CD14-positive monocyte (primary cell): ENCODE results near the gene CENPX. TPM values are rescaled to one million over a fixed set of nuclear protein-coding genes. Genes with fewer than 3 reads are reported as not detected.

Experiments
- DNase-seq, 3 donors: peaks; one replicate each; pipeline ENCODE4 v3.0.0-alpha.2; 2011 to 2022
- H2AFZ ChIP-seq: 2 replicates; pipeline ENCODE4 v1.6.0; 2012; ENCODE audit warnings: mild to moderate bottlenecking, low read depth, low read length, inconsistent platforms; ENCODE audit not compliant: insufficient read depth, poor library complexity, severe bottlenecking
- H3K27ac ChIP-seq, 2 donors: 1 replicate in 1 of 2; 2 replicates in 1 of 2; pipeline ENCODE4 v1.5.1; 2012 to 2013; ENCODE audit warnings: low read length in 2 of 2, control low read depth in 1 of 2, inconsistent platforms in 1 of 2, low read depth in 1 of 2, mild to moderate bottlenecking in 1 of 2
- H3K27me3 ChIP-seq, 2 donors: one replicate each; pipeline versions ENCODE4 v1.6.0 to v1.6.1; 2011 to 2013; ENCODE audit warnings: low read length in 2 of 2; ENCODE audit not compliant: control insufficient read depth in 2 of 2, insufficient read depth in 2 of 2
- H3K36me3 ChIP-seq, 2 donors: replicated peaks in 1 of 2; 1 replicate in 1 of 2; 2 replicates in 1 of 2; pipeline versions ENCODE4 v1.5.1 to v1.6.1; 2012 to 2013; ENCODE audit warnings: low read length in 2 of 2, control low read depth in 1 of 2, inconsistent platforms in 1 of 2, mild to moderate bottlenecking in 1 of 2; ENCODE audit not compliant: insufficient read depth in 2 of 2, control insufficient read depth in 1 of 2
- H3K4me1 ChIP-seq, 2 donors: 1 replicate in 1 of 2; 2 replicates in 1 of 2; pipeline versions ENCODE4 v1.5.1 to v1.6.1; 2012 to 2013; ENCODE audit warnings: low read length in 2 of 2, control low read depth in 1 of 2, inconsistent platforms in 1 of 2, mild to moderate bottlenecking in 1 of 2, moderate library complexity in 1 of 2; ENCODE audit not compliant: insufficient read depth in 2 of 2, control insufficient read depth in 1 of 2
- H3K4me2 ChIP-seq: replicated peaks from 2 replicates; pipeline ENCODE3; 2012; ENCODE audit warnings: low read length, moderate library complexity, mild to moderate bottlenecking; ENCODE audit not compliant: poor library complexity, severe bottlenecking; ENCODE audit errors: extremely low read depth
- H3K4me3 ChIP-seq, 3 experiments: fragments of 200-600 bp in 1 of 3; sonication (generic) in 1 of 3; replicated peaks in 1 of 3; 1 replicate in 2 of 3; 2 replicates in 1 of 3; pipeline ENCODE4 v1.5.1; 2011 to 2013; ENCODE audit warnings: low read length in 3 of 3, mild to moderate bottlenecking in 3 of 3, control low read depth in 2 of 3, low read depth in 2 of 3, inconsistent platforms in 1 of 3, moderate library complexity in 1 of 3
- H3K79me2 ChIP-seq: 2 replicates; pipeline ENCODE4 v1.6.0; 2012; ENCODE audit warnings: mild to moderate bottlenecking, control low read depth, inconsistent platforms, low read length, moderate library complexity; ENCODE audit not compliant: insufficient read depth
- H3K9ac ChIP-seq: 2 replicates; pipeline ENCODE4 v1.6.0; 2017; ENCODE audit warnings: low read length, mild to moderate bottlenecking; ENCODE audit not compliant: insufficient read depth, poor library complexity, severe bottlenecking
- H3K9me3 ChIP-seq, 2 donors: replicated peaks in 1 of 2; 1 replicate in 1 of 2; 2 replicates in 1 of 2; pipeline versions ENCODE4 v1.5.1 to v1.6.1; 2012 to 2013; ENCODE audit warnings: low read length in 2 of 2, control low read depth in 1 of 2; ENCODE audit not compliant: control insufficient read depth in 1 of 2, insufficient read depth in 1 of 2
- H4K20me1 ChIP-seq: 2 replicates; pipeline ENCODE4 v1.6.0; 2012; ENCODE audit warnings: mild to moderate bottlenecking, low read length, control low read depth, moderate library complexity; ENCODE audit not compliant: insufficient read depth
- H3K27ac Mint-ChIP-seq, 7 donors: one replicate each; pipeline ENCODE4 v1.8.0; 2020; ENCODE audit warnings: mild to moderate bottlenecking in 7 of 7, mixed read lengths in 7 of 7, moderate library complexity in 6 of 7, inconsistent platforms in 2 of 7
- H3K27me3 Mint-ChIP-seq, 3 donors: one replicate each; pipeline ENCODE4 v1.8.0; 2021 to 2022; ENCODE audit warnings: low read depth in 3 of 3, mild to moderate bottlenecking in 3 of 3, mixed read lengths in 3 of 3, moderate library complexity in 3 of 3, inconsistent platforms in 1 of 3
- H3K36me3 Mint-ChIP-seq, 2 donors: one replicate each; pipeline ENCODE4 v1.8.0; 2020; ENCODE audit warnings: mixed read lengths in 2 of 2, inconsistent platforms in 1 of 2, mild to moderate bottlenecking in 1 of 2
- H3K4me1 Mint-ChIP-seq: one replicate; pipeline ENCODE4 v1.8.0; 2020; ENCODE audit warnings: mild to moderate bottlenecking, mixed read lengths
- H3K4me3 Mint-ChIP-seq, 2 donors: one replicate each; pipeline ENCODE4 v1.8.0; 2020; ENCODE audit warnings: mild to moderate bottlenecking in 2 of 2, mixed read lengths in 2 of 2, moderate library complexity in 1 of 2
- H3K9me3 Mint-ChIP-seq, 7 donors: one replicate each; pipeline ENCODE4 v1.8.0; 2020 to 2022; ENCODE audit warnings: mixed read lengths in 7 of 7, mild to moderate bottlenecking in 6 of 7, moderate library complexity in 6 of 7, inconsistent platforms in 2 of 7
- WGBS: methylation state at CpG from one replicate; pipeline ENCODE4 v1.1.5; 2013; ENCODE audit warnings: missing lambda C conversion rate; ENCODE audit not compliant: insufficient coverage; 5-methylcytosine and 5-hydroxymethylcytosine counted together
- intact Hi-C, 2 donors: fragments of 100-400 bp; cut with micrococcal nuclease; formaldehyde crosslinking; loops; one replicate each; pipeline versions ENCODE4 v1.15.0 to v1.15.1; 2023
- polyA plus RNA-seq, 3 donors: library from polyadenylated mRNA; depleted of rRNA in 1 of 3; unstranded in 2 of 3; stranded (reverse) in 1 of 3; fragments of 300-500 nt in 2 of 3; fragments of >200 nt in 1 of 3; fragmentation: Illumina TruSeq in 2 of 3; gene quantifications; 1 replicate in 2 of 3; 2 replicates in 1 of 3; pipeline ENCODE4 v1.2.3, GENCODE V29; 2012 to 2021
- TF ChIP-seq, protein P1 (sequence below): fragments of 200-600 bp; IDR thresholded peaks from one replicate; pipeline ENCODE4 v1.8.0; 2022; ENCODE audit warnings: antibody characterized with exemption, mild to moderate bottlenecking

Gene CENPX
- polyA plus RNA-seq, 3 donors: 47.7 to 57.0 (median 55.9) TPM

DNA sequence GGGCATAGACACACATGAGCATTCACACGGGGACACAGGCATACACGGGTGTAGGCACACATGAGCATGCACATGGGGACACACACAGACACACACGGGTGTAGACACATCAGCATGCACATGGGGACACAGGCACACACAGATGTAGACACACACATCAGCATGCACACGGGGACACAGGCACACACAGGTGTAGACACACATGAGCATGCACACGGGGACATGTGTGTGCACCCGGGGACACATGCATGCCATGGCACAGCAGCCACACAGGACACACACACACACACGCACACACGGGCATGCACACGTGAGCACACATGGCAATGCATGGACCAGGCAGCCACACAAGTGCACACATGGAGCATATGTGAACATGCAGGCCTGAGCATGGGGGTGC lies 20.0 kb upstream of the CENPX start:
- Histone ChIP-seq H3K79me2 (no peaks in the 10 kb centered on the region), H3K4me2 (no peak overlapping the region), H3K4me3 (no peak overlapping the region), H3K36me3 (peaks cover 9 to 10% of the 10 kb centered on the region in 2 donors), H3K9me3 (no peaks in the 10 kb centered on the region), H3K4me1 (peaks cover 15 to 17% of the 10 kb centered on the region in 2 donors), H3K9ac (no peak overlapping the region), H2AFZ (no peak overlapping the region), H3K27ac (no peak overlapping the region), H3K27me3 (no peaks in the 10 kb centered on the region), H4K20me1 (no peaks in the 10 kb centered on the region)
- 95% methylated on average over 8 of the region's 9 CpGs for WGBS
- intact Hi-C loops: no loop called here
- Mint-ChIP-seq H3K27me3 (peaks cover 1 to 6% (median 4%) of the 10 kb centered on the region in 3 donors), H3K4me1 (peaks cover 19% of the 10 kb centered on the region), H3K36me3 (peaks cover 10 to 11% of the 10 kb centered on the region in 2 donors), H3K9me3 (peaks cover 0 to 2% (median 0%) of the 10 kb centered on the region in 7 donors), H3K4me3 (no peak overlapping the region), H3K27ac (no peak overlapping the region)
- TF ChIP-seq, protein P1, sequence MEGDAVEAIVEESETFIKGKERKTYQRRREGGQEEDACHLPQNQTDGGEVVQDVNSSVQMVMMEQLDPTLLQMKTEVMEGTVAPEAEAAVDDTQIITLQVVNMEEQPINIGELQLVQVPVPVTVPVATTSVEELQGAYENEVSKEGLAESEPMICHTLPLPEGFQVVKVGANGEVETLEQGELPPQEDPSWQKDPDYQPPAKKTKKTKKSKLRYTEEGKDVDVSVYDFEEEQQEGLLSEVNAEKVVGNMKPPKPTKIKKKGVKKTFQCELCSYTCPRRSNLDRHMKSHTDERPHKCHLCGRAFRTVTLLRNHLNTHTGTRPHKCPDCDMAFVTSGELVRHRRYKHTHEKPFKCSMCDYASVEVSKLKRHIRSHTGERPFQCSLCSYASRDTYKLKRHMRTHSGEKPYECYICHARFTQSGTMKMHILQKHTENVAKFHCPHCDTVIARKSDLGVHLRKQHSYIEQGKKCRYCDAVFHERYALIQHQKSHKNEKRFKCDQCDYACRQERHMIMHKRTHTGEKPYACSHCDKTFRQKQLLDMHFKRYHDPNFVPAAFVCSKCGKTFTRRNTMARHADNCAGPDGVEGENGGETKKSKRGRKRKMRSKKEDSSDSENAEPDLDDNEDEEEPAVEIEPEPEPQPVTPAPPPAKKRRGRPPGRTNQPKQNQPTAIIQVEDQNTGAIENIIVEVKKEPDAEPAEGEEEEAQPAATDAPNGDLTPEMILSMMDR: no peak
- DNase-seq: no peak

DNA sequence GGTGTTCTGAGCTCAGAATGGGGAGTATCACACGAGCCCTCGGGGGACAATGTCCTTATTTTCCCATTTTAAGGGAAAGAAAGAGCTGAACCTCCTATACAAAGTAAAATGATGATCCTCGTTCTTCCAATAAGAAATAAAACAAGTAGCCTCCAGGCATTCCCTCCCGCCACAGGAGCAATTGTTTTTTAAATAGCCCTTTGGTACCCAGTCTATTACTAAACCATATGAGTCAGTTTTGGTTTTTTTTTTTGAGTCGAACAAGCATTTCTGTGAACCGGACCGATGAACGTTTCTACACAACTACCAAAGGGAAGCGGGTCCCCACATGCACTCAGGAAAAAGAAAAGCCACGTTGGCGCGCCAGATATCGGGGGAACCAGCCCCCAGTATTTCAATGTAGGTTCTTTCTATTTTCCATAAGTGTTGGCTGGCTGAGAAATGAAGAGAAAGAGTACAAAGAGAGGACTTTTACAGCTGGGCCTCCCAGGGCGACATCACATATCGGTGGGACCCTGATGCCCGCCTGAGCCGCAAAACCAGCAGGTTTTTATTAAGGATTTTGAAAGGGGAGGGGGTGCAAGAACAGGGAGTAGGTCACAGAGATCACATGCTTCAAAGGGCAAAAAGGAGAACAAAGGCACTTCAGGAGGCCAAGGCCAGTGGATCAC lies 18.6 kb upstream of the CENPX start:
- WGBS: 97% methylated on average over 4 of the region's 17 CpGs
- H4K20me1 ChIP-seq: peaks cover 8% of the 10 kb centered on the region
- TF ChIP-seq, protein P1: no peak
- DNase-seq: no peak
- peaks cover 1% of the 10 kb centered on the region for H3K79me2 ChIP-seq
- intact Hi-C loops: no loop called here
- H3K4me2 ChIP-seq: no peak overlapping the region
- no peak overlapping the region for H3K4me3 ChIP-seq
- no peaks in the 10 kb centered on the region for H3K27me3 ChIP-seq
- H3K27ac ChIP-seq: no peak overlapping the region
- no peaks in the 10 kb centered on the region for H3K36me3 Mint-ChIP-seq
- peaks cover 0 to 2% (median 0%) of the 10 kb centered on the region in 7 donors for H3K9me3 Mint-ChIP-seq
- no peak overlapping the region for H3K4me3 Mint-ChIP-seq
- peaks cover 22 to 28% of the 10 kb centered on the region in 2 donors for H3K4me1 ChIP-seq
- no peaks in the 10 kb centered on the region for H3K36me3 ChIP-seq
- H3K27me3 Mint-ChIP-seq: peaks cover 1 to 6% (median 4%) of the 10 kb centered on the region in 3 donors
- no peak overlapping the region for H3K9ac ChIP-seq
- peaks cover 26% of the 10 kb centered on the region for H3K4me1 Mint-ChIP-seq
- H3K9me3 ChIP-seq: no peaks in the 10 kb centered on the region
- no peak overlapping the region for H2AFZ ChIP-seq
- peak overlapping the region in 1 of 7 donors; percentile 18 for H3K27ac Mint-ChIP-seq
